ENCODE results near the gene CYLD. TPM values are rescaled to one million over a fixed set of nuclear protein-coding genes. Genes with fewer than 3 reads are reported as not detected.

CYLD gene
- polyA plus RNA-seq, 1 experiment, result 12.3 TPM

DNA sequence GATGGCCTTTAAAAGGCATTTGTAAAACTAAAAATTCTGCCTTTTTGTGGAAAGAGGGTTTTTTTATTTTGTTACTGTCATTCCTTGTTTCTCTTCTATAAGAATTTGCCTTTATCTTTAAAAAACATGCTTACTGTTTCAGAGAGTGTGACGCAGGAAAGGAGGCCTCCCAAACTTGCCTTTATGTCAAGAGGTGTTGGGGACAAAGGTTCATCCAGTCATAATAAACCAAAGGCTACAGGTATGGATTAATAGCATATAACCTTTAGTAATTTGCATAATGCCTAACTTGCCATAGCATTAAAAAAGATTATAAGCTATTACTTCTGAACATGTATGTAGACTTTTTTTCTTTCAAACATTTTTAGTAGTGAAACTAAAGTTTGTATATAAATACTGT, 34.2 kb downstream of the CYLD start:
- ChIA-PET POLR2A (no interaction called here), CTCF (interaction anchor here (1.2 kb wide), 1 partner anchor 111 kb away, joined by 3 read pairs; no protein-coding TSS in a partner anchor)
- Histone ChIP-seq H3K27me3 (ENCODE audit: control insufficient read depth, insufficient read depth, low read length) (no peaks in the 10 kb centered on the region), H3K4me3 (ENCODE audit: low read depth, low read length) (no peak overlapping the region), H3K36me3 (ENCODE audit: control insufficient read depth, insufficient read depth, low read length) (no peaks in the 10 kb centered on the region)
- no peak for DNase-seq (ENCODE audit: low read depth)
- TF ChIP-seq, protein P1, sequence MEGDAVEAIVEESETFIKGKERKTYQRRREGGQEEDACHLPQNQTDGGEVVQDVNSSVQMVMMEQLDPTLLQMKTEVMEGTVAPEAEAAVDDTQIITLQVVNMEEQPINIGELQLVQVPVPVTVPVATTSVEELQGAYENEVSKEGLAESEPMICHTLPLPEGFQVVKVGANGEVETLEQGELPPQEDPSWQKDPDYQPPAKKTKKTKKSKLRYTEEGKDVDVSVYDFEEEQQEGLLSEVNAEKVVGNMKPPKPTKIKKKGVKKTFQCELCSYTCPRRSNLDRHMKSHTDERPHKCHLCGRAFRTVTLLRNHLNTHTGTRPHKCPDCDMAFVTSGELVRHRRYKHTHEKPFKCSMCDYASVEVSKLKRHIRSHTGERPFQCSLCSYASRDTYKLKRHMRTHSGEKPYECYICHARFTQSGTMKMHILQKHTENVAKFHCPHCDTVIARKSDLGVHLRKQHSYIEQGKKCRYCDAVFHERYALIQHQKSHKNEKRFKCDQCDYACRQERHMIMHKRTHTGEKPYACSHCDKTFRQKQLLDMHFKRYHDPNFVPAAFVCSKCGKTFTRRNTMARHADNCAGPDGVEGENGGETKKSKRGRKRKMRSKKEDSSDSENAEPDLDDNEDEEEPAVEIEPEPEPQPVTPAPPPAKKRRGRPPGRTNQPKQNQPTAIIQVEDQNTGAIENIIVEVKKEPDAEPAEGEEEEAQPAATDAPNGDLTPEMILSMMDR (IDR thresholded peaks at IDR 0.05; ENCODE audit: insufficient read depth, low read depth, low read length), result no peak

GRCh38 chr16:50778284-50779163, 36.6 kb downstream of the CYLD start:
- H3K36me3 ChIP-seq (ENCODE audit: control insufficient read depth, insufficient read depth, low read length), result no peaks in the 10 kb centered on the region
- no peak overlapping the region for H3K4me3 ChIP-seq (ENCODE audit: low read depth, low read length)
- H3K27me3 ChIP-seq (ENCODE audit: control insufficient read depth, insufficient read depth, low read length), result no peaks in the 10 kb centered on the region
- POLR2A ChIA-PET, result no interaction called here
- no peak for DNase-seq (ENCODE audit: low read depth)
- CTCF ChIA-PET, result interaction anchor here (2.0 kb wide), 1 partner anchor 28 kb away, joined by 5 read pairs; no protein-coding TSS in a partner anchor
- TF ChIP-seq, protein P1 (IDR thresholded peaks at IDR 0.05; ENCODE audit: insufficient read depth, low read depth, low read length), result no peak

DNA sequence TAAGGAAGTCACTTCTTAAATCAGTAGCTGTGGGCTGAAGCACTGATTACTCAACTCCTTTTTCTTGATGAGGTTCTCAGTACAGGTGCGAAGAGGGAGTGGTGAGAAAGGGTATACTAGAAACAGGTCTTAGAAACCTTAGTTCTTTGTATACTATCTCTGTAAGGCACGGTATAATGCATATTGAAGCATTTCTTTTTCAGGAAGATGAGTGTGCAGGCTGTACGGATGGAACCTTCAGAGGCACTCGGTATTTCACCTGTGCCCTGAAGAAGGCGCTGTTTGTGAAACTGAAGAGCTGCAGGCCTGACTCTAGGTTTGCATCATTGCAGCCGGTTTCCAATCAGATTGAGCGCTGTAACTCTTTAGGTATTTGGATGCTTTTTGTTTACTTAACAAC, 39.2 kb downstream of the CYLD start:
- POLR2A ChIA-PET, result no interaction called here
- Histone ChIP-seq H3K27me3 (ENCODE audit: control insufficient read depth, insufficient read depth, low read length) (no peaks in the 10 kb centered on the region), H3K4me3 (ENCODE audit: low read depth, low read length) (no peak overlapping the region), H3K36me3 (ENCODE audit: control insufficient read depth, insufficient read depth, low read length) (no peaks in the 10 kb centered on the region)
- CTCF ChIA-PET, result interaction anchor here (1.6 kb wide), 1 partner anchor 24 kb away, joined by 3 read pairs; no protein-coding TSS in a partner anchor
- DNase-seq (ENCODE audit: low read depth), result no peak
- TF ChIP-seq, protein P1 (IDR thresholded peaks at IDR 0.05; ENCODE audit: insufficient read depth, low read depth, low read length), result no peak

DNA sequence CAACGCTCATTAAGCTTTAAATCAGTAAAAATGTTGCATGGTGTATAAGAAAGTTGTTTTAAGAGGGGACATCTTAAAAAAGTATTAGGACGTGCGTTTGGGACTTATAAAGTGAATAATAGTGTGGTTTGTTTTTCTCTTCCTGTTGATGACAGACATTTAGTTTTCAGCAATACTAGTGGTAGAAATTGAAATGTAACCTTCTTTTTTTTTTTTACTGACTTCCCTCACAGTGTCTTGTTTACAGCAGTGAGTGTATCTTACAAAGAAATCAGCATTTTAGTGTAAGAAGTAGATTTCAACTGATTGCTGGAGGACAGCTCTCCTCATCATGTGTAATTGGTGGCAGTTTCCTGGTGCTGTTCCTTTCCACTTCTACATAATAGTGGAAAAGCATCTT, 39.6 kb downstream of the CYLD start:
- no peaks in the 10 kb centered on the region for H3K36me3 ChIP-seq (ENCODE audit: control insufficient read depth, insufficient read depth, low read length)
- no peak overlapping the region for H3K4me3 ChIP-seq (ENCODE audit: low read depth, low read length)
- ChIA-PET CTCF (interaction anchor here (1.6 kb wide), 1 partner anchor 24 kb away, joined by 3 read pairs; no protein-coding TSS in a partner anchor), POLR2A (no interaction called here)
- no peaks in the 10 kb centered on the region for H3K27me3 ChIP-seq (ENCODE audit: control insufficient read depth, insufficient read depth, low read length)
- DNase-seq (ENCODE audit: low read depth), result no peak
- TF ChIP-seq, protein P1 (IDR thresholded peaks at IDR 0.05; ENCODE audit: insufficient read depth, low read depth, low read length), result no peak

DNA sequence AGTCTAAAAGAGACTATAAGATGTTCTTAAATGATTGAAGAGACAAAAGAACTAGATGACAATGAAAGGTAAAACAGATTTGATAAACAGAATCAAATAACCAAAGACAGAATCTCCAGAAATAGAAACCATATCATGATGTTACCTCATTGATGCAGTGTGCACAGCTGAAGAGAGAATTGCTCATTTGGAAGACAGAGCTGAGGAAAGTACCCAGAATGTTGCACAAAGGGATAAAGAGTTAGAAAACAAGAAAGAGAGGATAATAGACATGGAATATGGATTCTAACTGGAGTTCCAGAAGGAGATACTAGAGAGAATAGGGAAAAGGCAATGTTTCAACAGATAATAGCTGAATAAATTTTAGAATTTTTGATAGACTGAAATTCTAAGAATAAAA, 47.9 kb downstream of the CYLD start:
- no peak for DNase-seq (ENCODE audit: low read depth)
- ChIA-PET POLR2A (no interaction called here), CTCF (interaction anchor here (3.0 kb wide), 1 partner anchor 16 kb away, joined by 10 read pairs; no protein-coding TSS in a partner anchor)
- TF ChIP-seq, protein P1 (IDR thresholded peaks at IDR 0.05; ENCODE audit: insufficient read depth, low read depth, low read length), result no peak
- Histone ChIP-seq H3K4me3 (ENCODE audit: low read depth, low read length) (no peak overlapping the region), H3K36me3 (ENCODE audit: control insufficient read depth, insufficient read depth, low read length) (no peaks in the 10 kb centered on the region; the same call in none of the 2 replicates), H3K27me3 (ENCODE audit: control insufficient read depth, insufficient read depth, low read length) (no peaks in the 10 kb centered on the region)
